ENCODE data around the gene NEK7. TPM values are rescaled to one million over a fixed set of nuclear protein-coding genes. Genes with fewer than 3 reads are reported as not detected.

The NEK7 gene
- total and polyA plus RNA-seq, 2 of the 8 experiments (the other 6 are each of a cell fraction or from before 2014, with no cell fraction given), result 5.1 to 10.0 TPM

DNA sequence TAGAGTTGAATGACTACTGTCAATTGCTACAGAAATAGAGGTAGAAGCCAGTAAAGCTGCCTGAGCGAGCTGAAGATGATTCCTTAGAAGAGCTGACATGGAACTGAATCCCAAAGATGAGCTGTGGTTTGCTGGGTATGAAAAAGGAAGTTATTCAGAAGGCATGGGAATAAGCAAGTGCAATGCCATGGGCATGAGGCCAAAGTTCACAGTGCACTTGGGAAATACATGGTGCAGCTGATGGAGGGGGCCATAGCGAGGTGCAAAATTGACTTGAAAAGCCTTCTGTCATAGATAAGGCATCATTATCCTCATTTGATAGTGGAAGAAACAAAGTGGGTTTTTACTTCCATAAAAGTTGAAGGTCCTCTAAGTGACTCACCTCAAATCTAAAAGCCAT is 88.6 kb downstream of the NEK7 start:
- WGBS, 2 experiments (ENCODE audit: extremely low coverage in 1 of 2, insufficient coverage in 1 of 2, insufficient read length in 1 of 2, insufficient replicate concordance in 2 of 2, low coverage in 1 of 2, low lambda C conversion rate in 2 of 2, missing lambda C conversion rate in 1 of 2), result 89% methylated on average over 2 of the region's 2 CpGs; no CpG with 5 or more reads in 1 of the 2 experiments
- no peak overlapping the region for H2BK15ac ChIP-seq (ENCODE audit: low read length)
- no peak overlapping the region for H3K4me3 ChIP-seq (ENCODE audit: extremely low read depth in 1 of 4, insufficient read depth in 2 of 4, low read depth in 3 of 4, low read length in 4 of 4)
- no peak overlapping the region for H2BK20ac ChIP-seq (ENCODE audit: low read length)
- POLR2A ChIA-PET (ENCODE audit: partially characterized antibody), result no interaction called here
- peaks cover 0 to 2% of the 10 kb centered on the region in 2 experiments for H4K20me1 ChIP-seq (replicated peaks in 1 of 2; ENCODE audit: control insufficient read depth in 1 of 2, insufficient read depth in 2 of 2, low read length in 2 of 2)
- H4K5ac ChIP-seq (ENCODE audit: insufficient read length, low read depth, low read length), result no peak overlapping the region
- no peaks in the 10 kb centered on the region for H3K23me2 ChIP-seq (ENCODE audit: low read depth, low read length)
- H3K56ac ChIP-seq (replicated peaks; ENCODE audit: insufficient read length, low read depth, low read length), result no peak overlapping the region
- no peak overlapping the region for H3K4me2 ChIP-seq (ENCODE audit: insufficient read depth in 1 of 2, low read depth in 2 of 2, low read length in 2 of 2)
- no peaks in the 10 kb centered on the region for H3K36me3 ChIP-seq (ENCODE audit: control insufficient read depth in 2 of 4, insufficient read depth in 4 of 4, low read length in 3 of 4)
- no peak overlapping the region for H2BK120ac ChIP-seq (replicated peaks; ENCODE audit: low read depth, low read length)
- H3K27me3 ChIP-seq (replicated peaks in 1 of 4; ENCODE audit: control insufficient read depth in 3 of 4, extremely low read depth in 1 of 4, insufficient read depth in 3 of 4, low read length in 3 of 4), result no peaks in the 10 kb centered on the region
- H2BK5ac ChIP-seq (ENCODE audit: low read depth, low read length), result no peak overlapping the region
- no peak overlapping the region for H2AK5ac ChIP-seq (ENCODE audit: low read depth, low read length)
- no peak overlapping the region for H2AFZ ChIP-seq (ENCODE audit: low read length)
- H3K23ac ChIP-seq (ENCODE audit: insufficient read length), result no peak overlapping the region
- no peak overlapping the region for H3K27ac ChIP-seq (ENCODE audit: low read depth, low read length)
- no peak overlapping the region for H3K14ac ChIP-seq (ENCODE audit: insufficient read length)
- H3K79me1 ChIP-seq (ENCODE audit: low read depth, low read length), result no peaks in the 10 kb centered on the region
- H3K9me3 ChIP-seq (ENCODE audit: insufficient read depth in 2 of 2, low read depth in 1 of 2, low read length in 1 of 2), result no peaks in the 10 kb centered on the region
- H3K79me2 ChIP-seq (ENCODE audit: control insufficient read depth in 1 of 2, insufficient read depth in 2 of 2, low read length in 2 of 2), result 0 out of 4 replicates have a peak, but pooled peaks cover 0 to 2% of the 10 kb centered on the region in 2 experiments
- H3K9ac ChIP-seq (replicated peaks in 1 of 4; ENCODE audit: extremely low read depth in 1 of 4, low read depth in 3 of 4, low read length in 3 of 4), result no peak overlapping the region
- H3K4me1 ChIP-seq (replicated peaks in 1 of 4; ENCODE audit: control insufficient read depth in 3 of 4, insufficient read depth in 4 of 4, low read length in 3 of 4), result peaks cover 0 to 6% (median 0%) of the 10 kb centered on the region in 4 experiments; a peak in 1 of 7 replicates
- H2BK12ac ChIP-seq (ENCODE audit: low read depth, low read length), result no peak overlapping the region
- H4K8ac ChIP-seq (ENCODE audit: extremely low read depth, insufficient read depth, low read length), result no peak overlapping the region
- no peak overlapping the region for H4K91ac ChIP-seq (replicated peaks; ENCODE audit: insufficient read length, low read length)
- no peak overlapping the region for H3K4ac ChIP-seq (replicated peaks; ENCODE audit: insufficient read length, low read depth, low read length)
- H3K18ac ChIP-seq (ENCODE audit: extremely low read depth, low read length), result no peak overlapping the region
- FAIRE-seq (no peak), DNase-seq (ENCODE audit: low read depth in 1 of 2, low spot score in 2 of 2) (no peak)
- CTCF ChIA-PET (ENCODE audit: partially characterized antibody), result interaction anchor here (0.7 to 2.2 kb wide), 3 partner anchors 10 to 181 kb away, joined by 3 to 11 read pairs (median 4); no protein-coding TSS in a partner anchor
- TF ChIP-seq POLR2A (IDR thresholded peaks at IDR 0.05; ENCODE audit: control extremely low read depth in 1 of 2, low read depth in 2 of 2, low read length in 2 of 2) (no peak), BACH1 (IDR thresholded peaks at IDR 0.05; ENCODE audit: low read length) (no peak), ASH2L (IDR thresholded peaks at IDR 0.05; ENCODE audit: low read length) (no peak), TBP (IDR thresholded peaks at IDR 0.05; ENCODE audit: low read depth, low read length) (no peak), ZNF274 (IDR thresholded peaks at IDR 0.05; ENCODE audit: borderline replicate concordance, extremely low read depth, low read length) (no peak), KDM4A (IDR thresholded peaks at IDR 0.05; ENCODE audit: low read depth, low read length, severe bottlenecking) (no peak), CTBP2 (IDR thresholded peaks at IDR 0.05; ENCODE audit: borderline replicate concordance, insufficient read depth, insufficient read length, low read length) (no peak), BRCA1 (IDR thresholded peaks at IDR 0.05; ENCODE audit: low read depth, low read length) (no peak), CBX8 (IDR thresholded peaks at IDR 0.05; ENCODE audit: borderline replicate concordance, low read depth, low read length) (no peak), SP2 (IDR thresholded peaks at IDR 0.05; ENCODE audit: low read length) (no peak), SRF (IDR thresholded peaks at IDR 0.05; ENCODE audit: low read depth, low read length) (no peak)
- TF ChIP-seq, protein P1, sequence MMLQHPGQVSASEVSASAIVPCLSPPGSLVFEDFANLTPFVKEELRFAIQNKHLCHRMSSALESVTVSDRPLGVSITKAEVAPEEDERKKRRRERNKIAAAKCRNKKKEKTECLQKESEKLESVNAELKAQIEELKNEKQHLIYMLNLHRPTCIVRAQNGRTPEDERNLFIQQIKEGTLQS (IDR thresholded peaks at IDR 0.05; ENCODE audit: insufficient read depth, low read depth, low read length), result no peak
- TF ChIP-seq, protein P2, sequence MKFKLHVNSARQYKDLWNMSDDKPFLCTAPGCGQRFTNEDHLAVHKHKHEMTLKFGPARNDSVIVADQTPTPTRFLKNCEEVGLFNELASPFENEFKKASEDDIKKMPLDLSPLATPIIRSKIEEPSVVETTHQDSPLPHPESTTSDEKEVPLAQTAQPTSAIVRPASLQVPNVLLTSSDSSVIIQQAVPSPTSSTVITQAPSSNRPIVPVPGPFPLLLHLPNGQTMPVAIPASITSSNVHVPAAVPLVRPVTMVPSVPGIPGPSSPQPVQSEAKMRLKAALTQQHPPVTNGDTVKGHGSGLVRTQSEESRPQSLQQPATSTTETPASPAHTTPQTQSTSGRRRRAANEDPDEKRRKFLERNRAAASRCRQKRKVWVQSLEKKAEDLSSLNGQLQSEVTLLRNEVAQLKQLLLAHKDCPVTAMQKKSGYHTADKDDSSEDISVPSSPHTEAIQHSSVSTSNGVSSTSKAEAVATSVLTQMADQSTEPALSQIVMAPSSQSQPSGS (IDR thresholded peaks at IDR 0.05; ENCODE audit: low read length), result no peak

Data from H1 (cell line).